Mesendoderm (in vitro differentiated cells): ENCODE measurements around the gene LAMA1. TPM values are rescaled to one million over a fixed set of nuclear protein-coding genes. Genes with fewer than 3 reads are reported as not detected.

Experiments used
- DNase-seq: peaks from one replicate; pipeline ENCODE4 v3.0.0; 2013
- H2AK5ac ChIP-seq: 2 replicates; pipeline ENCODE4 v1.6.1; 2013; ENCODE audit warnings: low read length, inconsistent platforms
- H2BK120ac ChIP-seq: 2 replicates; pipeline ENCODE4 v1.6.1; 2013; ENCODE audit warnings: low read depth, mild to moderate bottlenecking, low read length, moderate library complexity, mixed read lengths
- H2BK15ac ChIP-seq: replicated peaks from 2 replicates; pipeline ENCODE4 v1.6.1; 2013; ENCODE audit warnings: low read depth, mild to moderate bottlenecking, moderate library complexity
- H2BK5ac ChIP-seq: 2 replicates; pipeline ENCODE4 v1.6.1; 2013; ENCODE audit warnings: low read length, inconsistent platforms
- H3K18ac ChIP-seq: 2 replicates; pipeline ENCODE4 v1.6.1; 2013; ENCODE audit warnings: mild to moderate bottlenecking, low read length, mixed read lengths
- H3K23ac ChIP-seq: one replicate; pipeline ENCODE4 v1.6.1; 2013; ENCODE audit warnings: low read length
- H3K27ac ChIP-seq: 2 replicates; pipeline ENCODE4 v1.5.1; 2013; ENCODE audit warnings: low read depth, mild to moderate bottlenecking, inconsistent platforms, low read length, moderate library complexity
- H3K27me3 ChIP-seq: 2 replicates; pipeline ENCODE4 v1.6.1; 2013; ENCODE audit warnings: low read length, control low read depth, mild to moderate bottlenecking, inconsistent platforms; ENCODE audit not compliant: insufficient read depth, poor library complexity
- H3K36me3 ChIP-seq: 2 replicates; pipeline ENCODE4 v1.6.1; 2013; ENCODE audit warnings: low read length, inconsistent platforms; ENCODE audit not compliant: control insufficient read depth, insufficient read depth
- H3K4ac ChIP-seq: one replicate; pipeline ENCODE4 v1.6.1; 2013; ENCODE audit warnings: low read depth, mild to moderate bottlenecking, low read length, moderate library complexity
- H3K4me1 ChIP-seq: 2 replicates; pipeline ENCODE4 v1.6.1; 2013; ENCODE audit warnings: low read depth, low read length, inconsistent platforms; ENCODE audit not compliant: control insufficient read depth
- H3K4me2 ChIP-seq: 2 replicates; pipeline ENCODE4 v1.6.1; 2013; ENCODE audit warnings: low read length
- H3K4me3 ChIP-seq: 2 replicates; pipeline ENCODE4 v1.5.1; 2013; ENCODE audit warnings: mild to moderate bottlenecking, low read length
- H3K56ac ChIP-seq: one replicate; pipeline ENCODE4 v1.6.1; 2013; ENCODE audit warnings: low read length
- H3K79me1 ChIP-seq: 2 replicates; pipeline ENCODE4 v1.6.1; 2013; ENCODE audit warnings: low read length, inconsistent platforms
- H3K79me2 ChIP-seq: 2 replicates; pipeline ENCODE4 v1.6.1; 2013; ENCODE audit warnings: mild to moderate bottlenecking, low read length; ENCODE audit not compliant: control insufficient read depth, insufficient read depth
- H3K9ac ChIP-seq: 2 replicates; pipeline ENCODE4 v1.6.1; 2013; ENCODE audit warnings: low read length, inconsistent platforms
- H4K5ac ChIP-seq: one replicate; pipeline ENCODE4 v1.6.1; 2013; ENCODE audit warnings: low read length
- H4K8ac ChIP-seq: one replicate; pipeline ENCODE4 v1.6.1; 2013; ENCODE audit warnings: low read depth, mild to moderate bottlenecking, control low read depth, low read length, moderate library complexity
- WGBS: extraction: QIAGEN DNeasy Blood & Tissue Kit; methylation state at CpG from one replicate; pipeline ENCODE4 v1.1.7; 2013; ENCODE audit warnings: low lambda C conversion rate, missing lambda C conversion rate; ENCODE audit not compliant: insufficient coverage; ENCODE audit errors: extremely low coverage; 5-methylcytosine and 5-hydroxymethylcytosine counted together
- polyA plus RNA-seq, 2 experiments: library from polyadenylated mRNA; stranded (reverse); fragments of 200-250 nt; gene quantifications; one replicate each; pipeline ENCODE4 v1.2.3, GENCODE V29; 2013

LAMA1 gene, protein sequence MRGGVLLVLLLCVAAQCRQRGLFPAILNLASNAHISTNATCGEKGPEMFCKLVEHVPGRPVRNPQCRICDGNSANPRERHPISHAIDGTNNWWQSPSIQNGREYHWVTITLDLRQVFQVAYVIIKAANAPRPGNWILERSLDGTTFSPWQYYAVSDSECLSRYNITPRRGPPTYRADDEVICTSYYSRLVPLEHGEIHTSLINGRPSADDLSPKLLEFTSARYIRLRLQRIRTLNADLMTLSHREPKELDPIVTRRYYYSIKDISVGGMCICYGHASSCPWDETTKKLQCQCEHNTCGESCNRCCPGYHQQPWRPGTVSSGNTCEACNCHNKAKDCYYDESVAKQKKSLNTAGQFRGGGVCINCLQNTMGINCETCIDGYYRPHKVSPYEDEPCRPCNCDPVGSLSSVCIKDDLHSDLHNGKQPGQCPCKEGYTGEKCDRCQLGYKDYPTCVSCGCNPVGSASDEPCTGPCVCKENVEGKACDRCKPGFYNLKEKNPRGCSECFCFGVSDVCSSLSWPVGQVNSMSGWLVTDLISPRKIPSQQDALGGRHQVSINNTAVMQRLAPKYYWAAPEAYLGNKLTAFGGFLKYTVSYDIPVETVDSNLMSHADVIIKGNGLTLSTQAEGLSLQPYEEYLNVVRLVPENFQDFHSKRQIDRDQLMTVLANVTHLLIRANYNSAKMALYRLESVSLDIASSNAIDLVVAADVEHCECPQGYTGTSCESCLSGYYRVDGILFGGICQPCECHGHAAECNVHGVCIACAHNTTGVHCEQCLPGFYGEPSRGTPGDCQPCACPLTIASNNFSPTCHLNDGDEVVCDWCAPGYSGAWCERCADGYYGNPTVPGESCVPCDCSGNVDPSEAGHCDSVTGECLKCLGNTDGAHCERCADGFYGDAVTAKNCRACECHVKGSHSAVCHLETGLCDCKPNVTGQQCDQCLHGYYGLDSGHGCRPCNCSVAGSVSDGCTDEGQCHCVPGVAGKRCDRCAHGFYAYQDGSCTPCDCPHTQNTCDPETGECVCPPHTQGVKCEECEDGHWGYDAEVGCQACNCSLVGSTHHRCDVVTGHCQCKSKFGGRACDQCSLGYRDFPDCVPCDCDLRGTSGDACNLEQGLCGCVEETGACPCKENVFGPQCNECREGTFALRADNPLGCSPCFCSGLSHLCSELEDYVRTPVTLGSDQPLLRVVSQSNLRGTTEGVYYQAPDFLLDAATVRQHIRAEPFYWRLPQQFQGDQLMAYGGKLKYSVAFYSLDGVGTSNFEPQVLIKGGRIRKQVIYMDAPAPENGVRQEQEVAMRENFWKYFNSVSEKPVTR (N-terminal part only)
- 13.5 TPM for polyA plus RNA-seq (2013, experiment 1 of 2)
- polyA plus RNA-seq (2013, experiment 2 of 2) = 13.6 TPM

DNA sequence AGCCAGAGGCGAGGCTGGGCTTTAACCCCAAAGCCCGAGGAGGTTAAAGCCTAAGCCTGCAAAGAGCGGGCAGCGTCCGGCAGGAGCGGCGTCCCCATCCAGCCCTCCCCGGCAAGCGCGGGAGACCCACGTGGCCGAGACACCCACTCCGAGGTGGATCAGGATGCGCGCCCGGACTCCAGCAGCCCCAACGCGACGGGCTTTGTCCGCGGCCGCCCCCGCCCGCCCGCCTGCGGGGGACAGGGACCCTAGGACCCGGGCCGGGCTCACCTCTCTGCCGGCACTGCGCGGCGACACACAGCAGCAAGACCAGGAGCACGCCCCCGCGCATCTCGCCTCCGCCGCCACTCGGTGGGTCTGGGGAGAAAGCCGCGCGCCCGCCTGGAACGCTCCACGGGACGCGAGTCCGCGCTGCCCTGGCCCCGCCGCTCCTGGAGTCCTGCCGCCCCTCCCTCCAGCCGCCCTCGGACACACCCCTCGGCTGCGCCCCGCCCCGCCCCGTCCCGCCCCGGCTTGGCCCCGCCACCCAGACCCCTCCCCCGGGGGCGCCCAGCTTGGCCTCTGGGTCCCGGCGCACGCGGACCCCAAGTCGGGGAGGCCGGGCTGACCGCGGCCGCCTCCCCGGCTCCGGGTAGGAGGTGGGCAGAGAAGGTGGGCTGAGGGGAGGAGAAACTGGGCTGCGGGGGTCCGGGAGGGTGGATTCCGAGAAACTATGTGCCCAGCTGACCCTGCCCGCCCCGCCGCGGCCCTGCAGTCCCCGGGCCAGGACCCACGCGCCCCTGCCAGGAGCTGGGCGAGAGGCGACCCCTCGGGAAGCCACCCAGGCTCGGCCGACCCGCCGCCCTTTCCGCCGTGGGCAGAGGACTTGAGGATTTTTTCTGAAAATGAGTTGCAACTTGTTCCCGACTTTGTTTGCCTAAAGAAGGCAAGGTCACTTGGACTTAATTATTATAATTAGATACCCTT lies at the start of gene LAMA1:
LAMA1 (minus strand) TSS at position 408 of the 966 bp plus-strand sequence; CDS start at position 331, 77 bp downstream.
- Histone ChIP-seq H3K79me1 (no peaks in the 10 kb centered on the region), H3K27ac (peak within 1 kb of the TSS; percentile 17), H3K56ac (peak within 1 kb of the TSS; percentile 92), H3K27me3 (no peaks in the 10 kb centered on the region), H3K79me2 (peaks cover 4% of the 10 kb centered on the region), H2BK15ac (peak within 1 kb of the TSS; percentile 27), H3K36me3 (no peaks in the 10 kb centered on the region), H3K9ac (peak within 1 kb of the TSS; percentile 75), H2BK120ac (no peak within 1 kb of the TSS), H3K23ac (peak within 1 kb of the TSS; percentile 45), H3K4ac (peak within 1 kb of the TSS; percentile 90), H2BK5ac (no peak within 1 kb of the TSS), H3K4me2 (peak within 1 kb of the TSS; percentile 52), H3K18ac (peak within 1 kb of the TSS; percentile 69), H3K4me1 (peaks cover 3% of the 10 kb centered on the region), H4K8ac (no peak within 1 kb of the TSS), H3K4me3 (peak within 1 kb of the TSS; percentile 72), H4K5ac (no peak within 1 kb of the TSS), H2AK5ac (no peak within 1 kb of the TSS)
- WGBS = no CpG with 5 or more reads among the region's 95 CpGs
- peak; percentile 83 for DNase-seq

- no peak overlapping the region for H3K4ac ChIP-seq
- no peak overlapping the region for H3K9ac ChIP-seq
- no peaks in the 10 kb centered on the region for H3K36me3 ChIP-seq
- H2BK120ac ChIP-seq = no peak overlapping the region
- no peaks in the 10 kb centered on the region for H3K27me3 ChIP-seq
- no peak overlapping the region for H3K23ac ChIP-seq
- no peak overlapping the region for H4K8ac ChIP-seq
- no peak overlapping the region for H3K4me3 ChIP-seq
- H2BK15ac ChIP-seq = no peak overlapping the region
- no peak overlapping the region for H2BK5ac ChIP-seq
- no peak for DNase-seq
- no peak overlapping the region for H3K56ac ChIP-seq
- no peak overlapping the region for H3K27ac ChIP-seq
- no peak overlapping the region for H4K5ac ChIP-seq
- no peak overlapping the region for H3K4me2 ChIP-seq
- no peaks in the 10 kb centered on the region for H3K79me1 ChIP-seq
- no CpG with 5 or more reads among the region's 11 CpGs for WGBS
- H3K18ac ChIP-seq = no peak overlapping the region
- no peaks in the 10 kb centered on the region for H3K79me2 ChIP-seq
- peaks cover 2% of the 10 kb centered on the region for H3K4me1 ChIP-seq
- H2AK5ac ChIP-seq = no peak overlapping the region
Observed at GRCh38 chr18:7165846-7166393, 48.3 kb upstream of the LAMA1 start.

- DNase-seq = no peak
- WGBS = no CpG with 5 or more reads among the region's 8 CpGs
- no peak overlapping the region for H4K5ac ChIP-seq
- H3K9ac ChIP-seq = no peak overlapping the region
- H2BK120ac ChIP-seq = no peak overlapping the region
- no peak overlapping the region for H3K4ac ChIP-seq
- no peak overlapping the region for H3K56ac ChIP-seq
- H2BK5ac ChIP-seq = no peak overlapping the region
- H3K79me1 ChIP-seq = no peaks in the 10 kb centered on the region
- no peak overlapping the region for H2BK15ac ChIP-seq
- H3K23ac ChIP-seq = no peak overlapping the region
- no peak overlapping the region for H4K8ac ChIP-seq
- peaks cover 2% of the 10 kb centered on the region for H3K4me1 ChIP-seq
- no peak overlapping the region for H3K18ac ChIP-seq
- no peak overlapping the region for H3K4me2 ChIP-seq
- H3K36me3 ChIP-seq = no peaks in the 10 kb centered on the region
- no peaks in the 10 kb centered on the region for H3K79me2 ChIP-seq
- H2AK5ac ChIP-seq = no peak overlapping the region
- H3K4me3 ChIP-seq = no peak overlapping the region
- no peak overlapping the region for H3K27ac ChIP-seq
- no peaks in the 10 kb centered on the region for H3K27me3 ChIP-seq
Observed at GRCh38 chr18:7164323-7165004, 46.9 kb upstream of the LAMA1 start.

DNA sequence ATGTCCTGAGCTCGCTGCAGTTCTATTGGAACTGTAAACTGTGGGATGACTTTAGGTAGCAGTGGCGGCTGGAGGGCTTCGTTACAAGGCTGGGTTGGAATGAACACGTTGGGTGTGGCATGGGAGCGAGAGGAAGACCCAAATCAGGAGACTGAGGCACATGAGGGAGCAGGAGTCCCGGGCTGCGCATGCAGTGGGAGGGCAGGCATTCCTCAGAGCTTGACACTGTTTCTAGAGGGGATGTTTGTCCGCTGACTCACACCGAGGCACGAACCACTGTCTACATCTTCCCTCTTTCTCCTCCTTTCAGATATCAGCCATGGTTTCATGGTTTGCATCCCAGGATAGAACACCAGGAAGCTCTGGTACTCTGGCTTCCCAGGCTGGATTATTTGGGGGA lies 40.6 kb upstream of the LAMA1 start:
- no peaks in the 10 kb centered on the region for H3K79me2 ChIP-seq
- no peak overlapping the region for H3K9ac ChIP-seq
- WGBS = no CpG with 5 or more reads among the region's 10 CpGs
- peak overlapping the region; percentile 54 for H2BK5ac ChIP-seq
- H3K4ac ChIP-seq = no peak overlapping the region
- no peaks in the 10 kb centered on the region for H3K27me3 ChIP-seq
- no peak overlapping the region for H3K4me3 ChIP-seq
- no peak overlapping the region for H2BK120ac ChIP-seq
- no peak overlapping the region for H3K23ac ChIP-seq
- H3K79me1 ChIP-seq = no peaks in the 10 kb centered on the region
- H3K56ac ChIP-seq = peak overlapping the region; percentile 37
- peak overlapping the region; percentile 64 for H2AK5ac ChIP-seq
- H3K4me1 ChIP-seq = peaks cover 9% of the 10 kb centered on the region
- H4K5ac ChIP-seq = no peak overlapping the region
- no peaks in the 10 kb centered on the region for H3K36me3 ChIP-seq
- no peak overlapping the region for H3K27ac ChIP-seq
- no peak overlapping the region for H4K8ac ChIP-seq
- H3K18ac ChIP-seq = no peak overlapping the region
- no peak overlapping the region for H3K4me2 ChIP-seq
- H2BK15ac ChIP-seq = no peak overlapping the region
- DNase-seq = peak; percentile 74
